Astrocyte (in vitro differentiated cells and primary cell): Measurements from ENCODE around the gene PSAP. TPM values are rescaled to one million over a fixed set of nuclear protein-coding genes. Genes with fewer than 3 reads are reported as not detected.

Source experiments
- DNase-seq: peaks from one replicate; pipeline ENCODE4 v3.0.0-alpha.2; 2010; ENCODE audit warnings: low read depth
- FAIRE-seq: peaks from 2 replicates; lab custom pipeline; 2011; peaks lifted over from hg19 to GRCh38; lab: Jason Lieb, UNC
- H2AFZ ChIP-seq: 2 replicates; pipeline ENCODE4 v1.6.0; 2012; ENCODE audit warnings: low read depth, low read length, inconsistent platforms
- H3K27ac ChIP-seq: 2 replicates; pipeline ENCODE4 v1.5.1; 2011; ENCODE audit warnings: low read depth, low read length, inconsistent platforms
- H3K27me3 ChIP-seq: 2 replicates; pipeline ENCODE4 v1.6.0; 2011; ENCODE audit warnings: low read length, inconsistent platforms; ENCODE audit not compliant: insufficient read depth
- H3K36me3 ChIP-seq: 2 replicates; pipeline ENCODE4 v1.5.1; 2011; ENCODE audit warnings: low read length, inconsistent platforms; ENCODE audit not compliant: insufficient read depth
- H3K4me1 ChIP-seq: 2 replicates; pipeline ENCODE4 v1.5.1; 2011; ENCODE audit warnings: low read length, inconsistent platforms; ENCODE audit not compliant: insufficient read depth
- H3K4me2 ChIP-seq: 2 replicates; pipeline ENCODE4 v1.6.0; 2012; ENCODE audit warnings: low read length, inconsistent platforms
- H3K4me3 ChIP-seq: 2 replicates; pipeline ENCODE4 v1.5.1; 2011; ENCODE audit warnings: low read depth, mild to moderate bottlenecking, low read length, inconsistent platforms; ENCODE audit not compliant: insufficient read depth
- H3K79me2 ChIP-seq: 2 replicates; pipeline ENCODE4 v1.6.0; 2012; ENCODE audit warnings: mild to moderate bottlenecking, low read length, inconsistent platforms; ENCODE audit not compliant: insufficient read depth
- H3K9ac ChIP-seq: 2 replicates; pipeline ENCODE4 v1.6.0; 2012; ENCODE audit warnings: mild to moderate bottlenecking, low read length, inconsistent platforms
- H3K9me3 ChIP-seq: 2 replicates; pipeline ENCODE4 v1.5.1; 2012; ENCODE audit warnings: low read depth, mild to moderate bottlenecking, low read length, inconsistent platforms; ENCODE audit not compliant: insufficient read depth
- H4K20me1 ChIP-seq: 2 replicates; pipeline ENCODE4 v1.6.0; 2012; ENCODE audit warnings: low read length, inconsistent platforms; ENCODE audit not compliant: insufficient read depth
- H3K27ac Mint-ChIP-seq: one replicate; pipeline ENCODE4 v1.8.0; 2021; ENCODE audit warnings: mild to moderate bottlenecking, mixed read lengths; ENCODE audit not compliant: unreplicated experiment
- H3K27me3 Mint-ChIP-seq: one replicate; pipeline ENCODE4 v1.8.0; 2021; ENCODE audit warnings: low read depth, mixed read lengths; ENCODE audit not compliant: unreplicated experiment
- H3K36me3 Mint-ChIP-seq: one replicate; pipeline ENCODE4 v1.8.0; 2021; ENCODE audit warnings: low read depth, mixed read lengths; ENCODE audit not compliant: unreplicated experiment
- H3K4me1 Mint-ChIP-seq: one replicate; pipeline ENCODE4 v1.8.0; 2021; ENCODE audit warnings: low read depth, mixed read lengths; ENCODE audit not compliant: unreplicated experiment
- H3K4me3 Mint-ChIP-seq: one replicate; pipeline ENCODE4 v1.8.0; 2021; ENCODE audit warnings: mild to moderate bottlenecking, moderate library complexity, mixed read lengths; ENCODE audit not compliant: unreplicated experiment
- H3K9me3 Mint-ChIP-seq: one replicate; pipeline ENCODE4 v1.8.0; 2021; ENCODE audit warnings: mild to moderate bottlenecking, mixed read lengths; ENCODE audit not compliant: unreplicated experiment
- CTCF ChIP-seq: IDR thresholded peaks from 2 replicates; pipeline ENCODE4 v1.5.1; 2011; ENCODE audit warnings: low read depth, mild to moderate bottlenecking, inconsistent platforms, low read length, moderate library complexity; ENCODE audit not compliant: insufficient read depth
- EZH2 ChIP-seq: IDR thresholded peaks from 2 replicates; pipeline ENCODE4 v1.6.1; 2012; ENCODE audit warnings: mild to moderate bottlenecking, low read length, inconsistent platforms; ENCODE audit not compliant: insufficient read depth
- total RNA-seq: library from RNA; stranded (reverse); gene quantifications from 2 replicates; pipeline ENCODE4 v1.2.1, GENCODE V29; 2021

The PSAP gene
- total RNA-seq, 1 donor from 2014 or later: 1,120 TPM

- Histone ChIP-seq H3K79me2 (peaks cover 3% of the 10 kb centered on the region), H3K9me3 (no peaks in the 10 kb centered on the region), H3K4me3 (no peak overlapping the region), H4K20me1 (peaks cover 85% of the 10 kb centered on the region), H3K9ac (no peak overlapping the region), H3K4me2 (no peak overlapping the region), H3K27me3 (no peaks in the 10 kb centered on the region), H3K36me3 (peaks cover 68% of the 10 kb centered on the region), H3K27ac (no peak overlapping the region), H2AFZ (no peak overlapping the region), H3K4me1 (peaks cover 9% of the 10 kb centered on the region)
- H3K27me3 Mint-ChIP-seq: no peaks in the 10 kb centered on the region
- no peak overlapping the region for H3K4me3 Mint-ChIP-seq
- no peak for TF ChIP-seq CTCF
- no peak for TF ChIP-seq EZH2
- DNase-seq: no peak
- no peak for FAIRE-seq
- H3K27ac Mint-ChIP-seq: no peak overlapping the region
- H3K36me3 Mint-ChIP-seq: peaks cover 20% of the 10 kb centered on the region
- no peaks in the 10 kb centered on the region for H3K9me3 Mint-ChIP-seq
- H3K4me1 Mint-ChIP-seq: peaks cover 17% of the 10 kb centered on the region
Observed at GRCh38 chr10:71825217-71825616, 25.8 kb downstream of the PSAP start.

- Histone ChIP-seq H3K9ac (no peak overlapping the region), H3K27ac (no peak overlapping the region), H3K4me2 (no peak overlapping the region), H2AFZ (no peak overlapping the region), H3K36me3 (peaks cover 69% of the 10 kb centered on the region), H3K27me3 (no peaks in the 10 kb centered on the region), H3K4me3 (no peak overlapping the region), H3K9me3 (no peaks in the 10 kb centered on the region), H4K20me1 (peaks cover 89% of the 10 kb centered on the region), H3K79me2 (no peaks in the 10 kb centered on the region), H3K4me1 (peaks cover 9% of the 10 kb centered on the region)
- Mint-ChIP-seq H3K4me3 (no peak overlapping the region), H3K27me3 (no peaks in the 10 kb centered on the region), H3K27ac (no peak overlapping the region), H3K4me1 (peaks cover 17% of the 10 kb centered on the region), H3K9me3 (no peaks in the 10 kb centered on the region), H3K36me3 (peaks cover 18% of the 10 kb centered on the region)
- TF ChIP-seq EZH2 (no peak), CTCF (no peak)
- FAIRE-seq (no peak), DNase-seq (no peak)
Observed at GRCh38 chr10:71824333-71824732, 26.7 kb downstream of the PSAP start.

- Histone ChIP-seq H4K20me1 (peaks cover 89% of the 10 kb centered on the region), H3K27ac (no peak overlapping the region), H3K9ac (no peak overlapping the region), H2AFZ (no peak overlapping the region), H3K4me3 (no peak overlapping the region), H3K4me1 (peaks cover 9% of the 10 kb centered on the region), H3K9me3 (no peaks in the 10 kb centered on the region), H3K79me2 (no peaks in the 10 kb centered on the region), H3K4me2 (no peak overlapping the region), H3K36me3 (peaks cover 68% of the 10 kb centered on the region), H3K27me3 (no peaks in the 10 kb centered on the region)
- Mint-ChIP-seq H3K9me3 (no peaks in the 10 kb centered on the region), H3K4me1 (peaks cover 17% of the 10 kb centered on the region), H3K36me3 (peaks cover 22% of the 10 kb centered on the region), H3K27me3 (no peaks in the 10 kb centered on the region), H3K4me3 (no peak overlapping the region), H3K27ac (no peak overlapping the region)
- no peak for TF ChIP-seq EZH2
- no peak for TF ChIP-seq CTCF
- DNase-seq: no peak
- FAIRE-seq: no peak
Observed at GRCh38 chr10:71823356-71823755, 27.7 kb downstream of the PSAP start.
